IPS-NIHi7 (cell line): ENCODE data around the gene KLHL18.
A peak's percentile ranks its signal among the peaks of the same experiment; 100 is the strongest.
"Not testable (repeated sequence)": the region's sequence is repeated elsewhere in the genome, so short reads cannot be mapped to it uniquely, and the experiment has no call there.

ENCODE experiments used
- DNase-seq: peaks from one replicate; pipeline ENCODE4 v3.0.0; 2012; ENCODE audit warnings: mixed read lengths; ENCODE audit errors: extremely low spot score

Gene KLHL18

DNA sequence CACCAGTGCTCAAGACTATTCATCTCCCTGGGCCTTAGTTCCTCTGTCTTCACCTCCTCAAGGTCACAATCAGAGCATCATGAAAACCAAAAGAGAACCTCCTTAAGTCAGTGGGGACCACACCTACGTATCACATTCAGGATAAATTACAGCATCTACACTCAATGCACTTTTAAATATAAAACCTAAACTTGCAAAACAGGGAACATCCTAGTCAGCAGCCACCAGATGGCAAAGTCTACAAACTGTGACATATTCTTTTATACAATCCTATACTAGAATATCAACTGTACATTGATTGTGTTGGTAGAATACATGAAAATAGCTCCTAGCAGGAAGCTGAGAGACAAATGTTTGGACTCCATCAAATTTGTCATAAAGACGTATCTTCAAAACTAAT lies 8.1 kb upstream of the KLHL18 start:
- DNase-seq = no peak

DNA sequence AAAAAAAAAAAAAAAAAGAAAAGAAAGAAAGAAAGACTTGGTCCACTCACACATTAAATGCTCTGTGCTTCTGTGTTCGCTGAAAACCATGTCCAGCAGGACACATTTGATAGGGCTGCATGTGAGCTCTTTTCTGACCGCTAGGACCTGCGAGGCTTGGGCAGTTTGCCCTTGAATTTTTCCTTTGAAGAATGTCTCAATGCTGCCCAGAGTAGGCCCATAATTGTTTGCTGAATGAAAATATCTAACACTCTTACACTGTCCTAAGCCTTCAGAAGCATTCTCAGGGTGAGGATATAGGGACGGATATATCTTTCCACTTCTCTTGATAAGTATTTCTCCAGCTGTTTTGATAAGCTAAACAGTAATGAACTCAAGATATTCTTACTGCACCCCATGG lies 6.2 kb upstream of the KLHL18 start:
- DNase-seq = no peak

DNA sequence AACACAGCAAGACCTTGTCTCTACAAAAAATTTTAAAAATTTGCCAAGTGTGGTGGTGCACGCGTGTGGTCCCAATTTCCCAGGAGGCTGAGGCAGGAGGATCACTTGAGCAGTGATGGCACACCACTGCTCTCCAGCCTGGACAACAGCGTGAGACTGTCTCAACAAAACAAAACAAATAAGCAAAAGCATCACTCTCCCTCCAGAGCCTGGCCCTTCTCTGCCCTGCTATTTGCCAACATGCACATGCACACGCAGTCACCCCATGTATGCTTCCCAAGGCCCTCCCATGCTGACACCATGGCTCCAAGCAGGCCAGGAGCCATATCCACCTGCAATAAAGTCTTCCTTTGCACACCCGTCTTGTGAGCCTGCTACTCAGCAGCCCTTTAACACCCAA lies 2.2 kb upstream of the KLHL18 start:
- no peak for DNase-seq

DNA sequence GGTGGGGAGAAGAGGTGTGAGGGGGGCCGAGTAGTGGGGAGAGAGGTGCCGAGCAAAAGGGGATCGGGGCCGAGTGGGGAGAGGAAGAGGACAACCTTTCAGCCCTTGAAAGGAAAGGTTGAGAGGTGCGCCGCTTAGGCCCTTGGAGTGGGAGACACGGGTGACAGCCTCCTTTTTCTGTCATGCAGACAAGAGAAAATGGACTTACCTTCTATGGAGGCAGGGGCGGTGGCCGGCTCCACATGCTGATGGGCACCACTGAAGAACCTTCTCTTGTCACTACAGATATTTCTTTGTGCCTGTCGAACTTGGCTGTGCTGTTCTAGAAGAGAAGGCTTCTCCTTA lies 421 bp downstream of the KLHL18 start:
- no peak for DNase-seq

DNA sequence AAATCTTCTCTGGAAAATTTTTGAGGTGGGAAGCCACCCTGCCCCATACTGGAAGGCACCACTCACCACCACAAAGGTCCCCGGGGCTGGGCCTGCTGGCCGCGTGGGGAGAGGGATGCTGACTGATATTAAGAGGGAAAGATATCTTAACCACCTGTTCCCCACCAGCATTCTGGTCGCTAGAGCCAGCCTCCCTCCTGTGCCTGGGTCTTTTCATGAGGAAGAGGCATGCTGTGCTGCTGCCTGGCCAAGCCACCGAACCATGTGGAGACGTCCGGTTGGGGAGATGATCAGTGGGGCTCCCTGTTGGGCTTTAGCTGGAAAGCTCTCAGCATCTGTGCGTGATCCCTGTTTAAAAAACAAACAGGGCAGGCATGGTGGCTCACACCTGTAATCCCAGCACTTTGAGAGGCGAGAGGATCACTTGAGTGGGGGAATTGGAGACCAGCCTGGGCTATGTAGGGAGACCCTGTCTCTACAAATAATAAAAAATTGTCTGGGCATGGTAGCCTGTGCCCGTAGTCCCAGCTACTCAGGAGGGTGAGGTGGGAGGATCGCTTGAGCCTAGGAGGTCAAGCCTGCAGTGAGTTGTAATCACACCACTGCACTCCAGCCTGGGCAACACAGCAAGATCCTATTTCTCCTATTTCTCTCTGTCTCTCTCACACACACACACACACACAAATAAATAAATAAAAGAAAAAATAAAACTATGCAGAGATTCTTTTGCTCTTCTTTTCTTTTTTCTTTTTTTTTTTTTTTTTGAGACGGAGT lies 1.0 kb downstream of the KLHL18 start:
- peak; percentile 39 for DNase-seq

DNA sequence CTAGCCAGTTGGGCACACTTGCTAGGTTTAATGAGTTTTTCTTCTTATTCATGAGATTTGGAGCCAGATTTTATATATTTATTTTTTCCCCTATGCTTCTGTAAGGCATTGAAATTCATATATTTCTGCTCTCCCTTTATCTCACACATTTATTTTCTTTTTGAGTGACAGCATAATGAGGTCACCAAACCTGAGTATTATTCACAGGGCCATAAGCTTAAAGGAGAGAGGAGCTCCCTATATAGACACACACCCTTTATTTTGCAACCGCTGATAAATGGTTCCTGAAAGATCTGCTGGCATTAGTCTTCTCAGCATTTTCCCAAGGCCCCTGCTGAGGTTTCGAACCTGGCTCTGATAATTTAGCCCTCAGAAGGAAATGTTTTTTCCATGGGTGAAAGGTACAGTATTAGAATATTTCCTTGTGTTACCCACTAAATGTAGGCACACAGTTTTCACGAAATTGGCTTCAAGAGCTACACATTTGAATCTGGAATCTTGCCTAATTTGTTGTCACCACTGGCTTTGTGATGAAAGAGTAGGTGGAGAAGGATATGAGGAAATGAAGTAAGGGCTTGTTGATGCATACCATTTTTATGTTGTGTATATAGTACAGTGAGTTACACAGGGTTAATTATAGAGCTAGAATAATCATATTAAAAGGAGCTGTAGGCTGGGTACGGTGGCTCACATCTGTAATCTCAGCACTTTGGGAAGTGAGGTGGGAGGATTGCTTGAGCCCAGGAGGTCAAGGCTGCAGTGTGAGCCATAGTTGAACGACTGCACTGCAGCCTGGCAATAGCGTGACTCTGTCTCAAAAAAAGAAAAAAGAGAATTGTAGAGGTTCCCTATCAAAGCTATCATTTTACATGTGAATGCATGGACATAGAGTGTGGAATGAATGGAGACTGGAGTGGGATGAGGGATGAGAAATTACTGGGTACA lies 6.5 kb downstream of the KLHL18 start:
- DNase-seq = no peak

DNA sequence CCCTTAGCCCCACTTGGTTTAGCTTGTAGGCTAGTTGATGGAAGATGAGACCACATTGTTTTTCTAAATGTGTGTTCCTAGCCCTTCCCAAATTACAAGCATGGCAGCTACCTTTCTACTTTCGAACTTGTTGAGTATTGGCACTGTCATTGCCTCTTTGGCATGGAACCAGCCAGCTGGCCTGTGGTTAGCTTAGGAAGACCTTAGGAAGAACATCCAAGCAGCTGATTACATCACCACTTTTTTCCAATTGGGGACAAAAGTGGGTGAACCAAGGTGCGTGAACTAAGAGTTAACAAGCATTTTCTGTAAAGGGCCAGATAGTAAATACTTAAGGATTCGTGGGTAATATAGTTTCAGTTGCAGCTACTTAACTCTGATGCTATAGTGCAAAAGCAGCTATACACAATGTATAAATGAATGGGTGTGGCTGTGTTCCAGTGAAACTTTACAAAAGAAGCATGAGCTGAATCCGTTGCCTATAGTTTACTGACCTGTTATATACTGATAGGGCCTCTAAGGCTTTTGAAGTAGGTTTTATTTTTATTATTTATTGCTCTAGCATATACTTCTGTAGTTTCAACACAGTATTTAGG lies 8.5 kb downstream of the KLHL18 start:
- DNase-seq = no peak

DNA sequence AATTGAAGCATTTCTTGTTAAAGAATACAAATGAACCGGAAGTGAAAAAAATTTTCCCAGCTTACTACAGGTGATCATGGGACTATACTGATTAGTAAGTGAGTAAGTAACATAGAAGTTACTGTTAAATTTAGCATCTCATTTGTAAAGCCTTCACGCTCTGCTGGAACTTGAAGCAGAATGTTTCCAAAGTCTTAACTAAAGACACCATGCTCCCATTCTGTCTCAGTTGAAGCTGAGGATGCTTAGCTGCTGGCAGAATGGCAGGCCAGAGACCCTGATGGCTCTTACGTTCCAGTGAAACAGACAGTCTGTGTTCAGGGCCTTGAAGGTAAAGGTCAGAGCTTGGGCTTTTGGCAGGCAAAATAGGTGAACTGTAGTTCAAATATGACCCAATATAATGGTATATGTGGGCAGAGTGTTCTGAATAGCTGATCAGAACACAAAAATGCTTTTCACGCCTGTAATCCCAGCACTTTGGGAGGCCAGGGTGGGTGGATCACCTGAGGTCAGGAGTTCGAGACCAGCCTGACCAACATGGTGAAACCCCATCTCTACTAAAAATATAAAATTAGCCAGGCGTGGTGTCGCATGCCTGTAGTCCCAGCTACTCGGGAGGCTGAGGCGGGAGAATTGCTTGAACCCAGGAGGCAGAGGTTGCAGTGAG lies 9.1 kb downstream of the KLHL18 start:
- DNase-seq = not testable (repeated sequence)

DNA sequence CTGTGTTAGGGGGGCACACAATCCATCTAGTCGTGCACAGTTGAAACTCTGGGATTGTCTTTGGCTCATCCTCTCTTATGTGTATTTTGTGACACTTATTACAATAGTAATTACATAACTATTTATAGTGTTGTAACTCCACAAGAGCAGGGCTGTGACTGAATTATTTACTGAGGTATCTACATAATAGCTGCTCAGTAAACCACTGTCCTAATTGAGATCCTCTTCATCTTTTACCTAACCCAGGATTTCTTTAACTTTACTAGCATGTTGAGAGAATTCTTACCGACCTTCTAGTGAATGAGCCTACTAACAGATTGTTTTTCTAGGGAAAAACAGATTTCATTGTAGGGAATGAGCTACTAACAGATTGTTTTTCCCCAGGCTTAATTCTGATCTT lies 11.1 kb downstream of the KLHL18 start:
- DNase-seq = no peak

DNA sequence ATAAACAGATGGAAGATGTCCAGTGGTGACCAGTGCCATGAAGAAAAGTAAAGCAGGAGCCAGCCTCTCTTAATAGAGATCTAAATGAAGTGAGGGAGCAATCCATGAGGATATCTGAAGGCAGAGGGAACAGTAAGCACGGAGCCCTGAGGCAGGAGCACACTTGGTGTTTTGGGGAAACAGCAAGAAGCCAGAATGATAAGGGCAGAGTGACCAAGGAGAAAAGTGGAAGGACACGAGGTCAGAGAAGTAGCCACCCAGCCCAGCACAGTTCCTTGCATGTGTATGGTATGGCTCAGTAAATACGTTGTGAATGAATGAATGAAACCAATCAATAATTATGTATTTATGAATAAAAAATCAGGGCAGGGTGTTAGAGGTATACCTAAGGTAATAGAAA lies 11.6 kb downstream of the KLHL18 start:
- no peak for DNase-seq

DNA sequence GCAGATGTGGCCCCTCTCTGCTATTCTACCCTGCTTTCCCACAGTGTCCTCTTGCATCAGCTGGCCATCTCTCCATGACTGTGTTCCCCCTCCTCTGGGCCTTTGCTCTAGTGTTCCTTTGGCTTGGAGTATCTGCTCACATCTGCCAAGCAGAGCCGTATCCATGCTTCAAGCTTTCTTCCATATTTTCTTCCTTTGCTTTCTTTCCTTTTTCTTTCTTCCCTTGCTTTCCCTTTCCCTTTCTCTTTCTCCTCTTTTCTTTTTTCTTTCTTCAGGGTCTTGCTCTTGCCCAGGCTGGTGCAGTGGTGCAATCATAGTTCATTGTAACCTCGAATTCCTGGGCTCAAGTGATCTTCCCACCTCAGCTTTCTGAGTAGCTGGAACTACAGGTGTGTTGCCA lies 12.6 kb downstream of the KLHL18 start:
- no peak for DNase-seq

DNA sequence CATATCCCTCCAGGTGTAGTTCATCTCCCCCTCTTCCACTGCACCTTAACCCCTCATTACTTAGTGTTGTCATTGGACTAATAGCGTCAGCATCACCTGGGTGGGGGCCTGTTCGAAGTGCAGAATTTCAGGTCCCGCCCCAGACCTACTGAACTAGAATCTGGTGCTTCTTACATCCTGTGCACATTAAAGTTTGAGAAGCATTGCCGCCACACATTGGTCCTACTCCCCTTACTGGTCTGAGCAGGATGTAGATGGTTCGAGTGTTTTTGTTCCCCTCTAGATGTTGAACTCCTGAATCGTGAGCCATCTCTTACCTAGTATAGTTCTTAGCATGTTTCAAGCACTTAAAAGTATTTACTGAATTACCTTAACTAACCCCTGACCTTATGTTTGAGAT lies 13.2 kb downstream of the KLHL18 start:
- DNase-seq = no peak

DNA sequence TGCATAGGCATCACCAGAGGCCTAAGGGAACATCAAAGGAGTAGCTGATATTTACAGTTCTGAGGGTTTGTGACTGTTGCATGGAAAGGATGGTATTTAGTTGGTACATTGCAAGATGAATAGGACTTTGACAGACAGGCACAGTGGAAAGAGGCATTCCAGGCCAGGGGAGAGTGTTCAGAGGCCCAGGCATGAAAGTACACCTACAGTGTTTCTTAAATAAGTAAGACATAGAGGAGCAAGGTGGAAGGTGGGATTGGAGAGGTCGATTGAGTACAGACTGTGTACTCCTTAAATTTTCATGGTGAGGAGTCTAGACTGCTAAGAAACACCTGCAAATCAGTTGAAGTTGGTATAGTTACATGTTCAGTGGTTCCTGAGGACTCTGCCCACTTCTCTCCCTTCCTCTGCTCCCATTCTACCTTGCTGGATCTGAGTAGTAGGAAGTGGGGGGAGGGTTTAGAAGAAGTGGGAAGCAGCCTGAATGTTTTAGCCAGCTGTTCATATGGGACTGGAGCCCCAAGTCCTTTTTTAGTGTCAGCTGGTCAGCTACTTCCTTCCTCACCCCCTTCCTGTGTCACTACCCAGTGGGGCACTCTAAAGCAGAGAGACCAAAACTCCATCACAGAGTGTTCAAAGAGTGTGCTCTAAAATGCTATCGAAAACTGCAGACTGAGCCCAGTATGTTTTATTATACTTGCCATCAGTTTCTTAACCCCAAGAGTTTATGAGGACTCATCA lies 14.0 kb downstream of the KLHL18 start:
- DNase-seq = no peak

DNA sequence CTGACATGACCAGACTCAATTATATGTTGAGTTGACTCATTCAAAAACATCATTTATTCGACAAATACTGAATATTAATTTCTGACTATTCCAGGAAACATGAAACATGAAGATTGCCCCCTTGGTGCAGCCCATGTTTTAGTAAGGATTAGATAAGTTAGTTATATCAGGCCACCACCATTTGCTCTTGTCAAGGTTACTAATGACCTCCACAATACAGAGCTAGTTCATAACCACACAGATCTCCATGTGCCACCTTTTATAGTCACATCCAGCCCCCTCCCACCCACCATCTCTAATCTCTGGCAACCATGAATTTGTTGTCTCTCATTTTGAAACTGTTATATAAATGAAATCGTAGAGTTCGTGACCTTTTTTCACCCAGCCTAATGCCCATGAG lies 15.7 kb downstream of the KLHL18 start:
- DNase-seq = no peak

DNA sequence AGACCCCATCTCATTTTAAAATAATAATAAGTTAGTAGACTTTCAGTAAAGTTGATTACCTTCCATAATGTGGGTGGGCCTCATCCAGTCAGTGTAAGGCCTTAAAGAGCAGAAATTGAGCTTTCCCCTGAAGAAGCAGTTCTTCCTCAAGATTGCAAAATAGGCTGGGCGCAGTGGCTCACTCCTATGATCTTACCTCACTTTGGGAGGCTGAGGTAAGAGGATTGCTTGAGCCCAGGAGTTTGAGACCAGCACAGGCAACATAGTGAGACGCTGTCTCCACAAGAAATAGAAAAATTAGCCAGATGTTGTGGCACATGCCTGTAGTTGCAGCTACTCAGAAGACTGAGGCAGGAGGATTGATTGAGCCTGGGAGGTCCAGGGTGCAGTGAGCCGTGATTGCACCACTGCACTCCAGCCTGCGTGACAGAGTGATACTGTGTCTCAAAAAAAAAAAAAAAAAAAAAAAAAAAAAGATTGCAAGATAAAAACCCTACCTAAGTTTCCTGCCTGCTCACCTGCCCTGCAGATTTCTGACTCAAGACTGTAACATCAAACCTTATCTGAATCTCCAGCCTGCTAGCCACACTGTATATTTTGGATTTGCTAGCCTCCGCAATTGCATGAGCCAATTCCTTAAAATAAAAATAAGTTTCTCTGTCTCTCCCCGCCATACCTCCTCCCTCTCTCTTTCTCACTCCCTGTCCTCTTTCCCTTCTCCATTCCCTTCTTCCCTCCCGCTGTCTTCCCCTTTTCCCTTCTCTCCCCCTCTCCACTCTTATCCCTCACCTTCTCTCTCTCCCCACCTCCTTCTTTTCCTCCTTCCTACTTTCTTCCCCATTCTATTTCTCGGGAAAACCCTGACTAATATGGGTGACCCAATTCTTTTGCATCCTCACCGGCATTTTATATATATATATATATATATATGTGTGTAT lies 16.9 kb downstream of the KLHL18 start:
- no peak for DNase-seq

DNA sequence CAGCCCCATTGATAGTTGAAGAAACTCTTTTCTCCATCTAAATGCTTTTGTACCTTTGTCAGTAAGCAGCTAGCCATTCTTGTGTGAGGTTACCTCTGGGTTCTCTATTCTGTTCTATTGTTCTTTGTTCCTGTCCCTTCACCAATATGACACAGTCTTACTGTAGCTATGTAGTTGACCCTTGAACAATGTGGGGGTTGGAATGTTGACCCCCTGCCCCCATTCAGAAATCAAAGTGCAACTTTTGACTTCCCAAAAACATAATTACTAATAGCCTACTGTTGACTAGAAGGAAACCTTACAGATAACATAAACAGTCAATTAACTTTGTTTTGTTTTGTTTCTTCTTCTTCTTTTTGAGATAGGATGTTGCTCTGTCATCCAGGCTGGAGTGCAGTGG lies 18.7 kb downstream of the KLHL18 start:
- DNase-seq = no peak

DNA sequence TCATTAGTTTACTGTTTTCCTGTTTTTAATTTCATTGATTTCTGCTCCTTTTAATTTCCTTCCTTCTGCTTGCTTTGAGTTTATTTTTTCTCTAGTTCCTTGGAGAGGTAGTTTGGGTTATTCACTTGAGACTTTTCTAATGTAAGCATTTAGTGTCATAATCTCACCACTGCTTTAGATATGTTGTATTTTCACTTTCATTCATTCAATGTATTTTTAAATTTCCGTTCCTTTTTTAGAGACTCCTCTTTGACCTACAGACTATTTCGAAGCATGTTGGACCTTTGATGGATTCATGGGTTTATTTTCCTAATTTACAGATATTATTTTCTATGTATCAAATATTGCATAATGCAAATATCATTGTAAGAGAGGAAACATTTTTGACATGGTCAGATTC lies 23.3 kb downstream of the KLHL18 start:
- no peak for DNase-seq

DNA sequence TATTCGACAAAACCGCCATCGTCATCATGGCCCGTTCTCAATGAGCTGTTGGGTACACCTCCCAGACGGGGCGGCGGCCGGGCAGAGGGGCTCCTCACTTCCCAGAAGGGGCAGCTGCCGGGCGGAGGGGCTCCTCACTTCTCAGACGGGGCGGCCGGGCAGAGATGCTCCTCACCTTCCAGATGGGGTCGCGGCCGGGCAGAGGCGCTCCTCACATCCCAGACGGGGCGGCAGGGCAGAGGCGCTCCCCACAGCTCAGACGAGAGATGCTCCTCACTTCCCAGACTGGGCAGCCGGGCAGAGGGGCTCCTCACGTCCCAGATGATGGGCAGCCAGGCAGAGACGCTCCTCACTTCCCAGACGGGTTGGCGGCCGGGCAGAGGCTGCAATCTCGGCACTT lies 26.5 kb downstream of the KLHL18 start:
- not testable (repeated sequence) for DNase-seq

DNA sequence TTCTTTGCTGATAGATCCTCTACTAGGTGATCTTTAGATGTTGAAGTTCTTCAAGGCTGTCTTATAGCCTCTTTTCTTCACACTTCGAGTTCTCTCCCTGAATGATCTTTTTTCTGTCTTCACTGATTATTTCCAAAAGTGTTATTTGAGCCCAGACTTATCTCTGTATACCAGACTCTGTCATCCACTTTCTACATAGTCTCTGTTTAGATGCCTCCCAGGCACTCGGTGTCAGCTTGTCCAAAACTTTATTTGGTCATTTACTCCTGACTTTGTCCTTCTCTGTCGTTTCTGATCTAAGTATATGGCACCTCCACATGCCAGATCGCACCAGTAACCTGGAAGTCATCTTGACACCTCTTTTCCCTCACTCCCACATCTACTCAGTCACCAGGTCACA lies 27.6 kb downstream of the KLHL18 start:
- DNase-seq = no peak

DNA sequence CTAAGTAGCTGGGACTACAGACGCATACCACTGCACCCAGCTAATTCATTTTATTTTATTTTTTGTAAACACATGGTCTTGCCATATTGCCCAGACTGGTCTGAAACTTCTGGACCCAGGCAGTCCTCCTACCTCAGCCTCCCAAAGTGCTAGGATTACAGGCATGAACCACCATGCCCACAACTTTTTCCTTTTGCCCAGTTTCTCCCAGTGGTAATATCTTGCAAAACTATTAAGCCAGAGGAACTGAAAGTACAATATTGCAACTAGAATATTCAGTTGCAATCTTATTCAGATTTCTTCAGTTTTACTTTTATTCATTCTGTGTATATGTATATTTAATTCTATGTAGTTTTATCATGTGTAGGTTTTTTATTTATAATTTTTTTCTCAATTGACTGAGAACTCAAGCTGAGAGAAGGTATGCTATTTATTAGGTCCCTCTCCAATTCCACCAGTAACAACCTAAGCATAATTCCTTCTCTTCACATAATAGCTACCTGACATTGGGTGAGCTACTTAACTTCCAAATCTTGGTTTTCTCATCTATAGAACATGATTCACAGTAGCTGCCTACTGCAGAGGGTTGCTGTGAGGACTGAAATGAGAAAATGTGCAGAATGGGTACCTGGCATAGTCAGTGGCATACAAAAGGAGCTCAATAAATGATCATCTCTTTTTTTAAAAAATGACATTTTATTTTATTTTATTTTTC lies 30.8 kb downstream of the KLHL18 start:
- no peak for DNase-seq
